ENCODE data around the gene TEX36.
"Not testable (repeated sequence)": the region's sequence is repeated elsewhere in the genome, so short reads cannot be mapped to it uniquely, and the experiment has no call there.

TEX36 gene

DNA sequence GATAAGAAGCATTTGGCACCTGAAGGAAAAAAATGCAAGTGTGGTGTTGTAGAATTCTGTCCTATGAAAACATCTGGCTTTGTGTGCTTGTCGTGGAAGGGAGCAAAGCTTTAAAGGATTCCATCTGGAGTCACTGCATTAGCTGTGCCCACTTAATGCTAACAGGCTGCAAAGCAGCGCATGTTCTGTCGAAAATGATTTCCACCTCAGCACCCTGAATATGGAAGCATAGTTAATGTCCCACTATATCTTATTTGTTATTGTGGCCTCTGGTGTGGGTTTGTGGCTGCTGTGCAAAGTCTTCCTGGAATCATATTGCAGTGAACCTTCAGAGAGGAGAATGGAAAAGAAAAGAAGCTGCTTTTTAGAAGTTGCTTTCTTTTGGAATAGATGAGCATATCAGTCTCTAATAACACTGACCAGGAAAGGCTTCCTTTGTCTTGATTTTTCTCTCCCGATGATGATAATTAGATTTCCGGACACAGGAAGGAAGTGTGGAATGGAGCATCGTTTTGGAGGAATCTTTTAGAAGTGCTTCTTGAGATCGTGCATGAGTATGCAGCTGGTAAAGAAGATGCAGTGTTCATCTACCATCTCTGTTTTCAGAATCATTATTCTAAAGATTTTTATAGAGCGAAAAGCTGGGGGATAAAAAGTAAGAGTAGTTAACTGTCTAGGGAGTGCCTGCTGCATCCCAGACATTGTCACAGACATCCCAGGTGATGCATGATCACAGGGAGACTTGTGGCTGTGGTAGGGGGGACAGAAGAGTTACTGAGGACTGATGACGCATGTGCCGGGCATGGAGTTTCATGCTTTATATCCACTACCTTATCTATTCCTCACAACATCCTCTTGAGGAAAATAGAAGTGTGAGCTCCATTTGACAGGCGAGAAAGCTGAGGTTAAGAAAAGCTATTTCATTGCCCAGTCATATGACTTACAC lies 54.6 kb downstream of the TEX36 start:
- no peak for DNase-seq

DNA sequence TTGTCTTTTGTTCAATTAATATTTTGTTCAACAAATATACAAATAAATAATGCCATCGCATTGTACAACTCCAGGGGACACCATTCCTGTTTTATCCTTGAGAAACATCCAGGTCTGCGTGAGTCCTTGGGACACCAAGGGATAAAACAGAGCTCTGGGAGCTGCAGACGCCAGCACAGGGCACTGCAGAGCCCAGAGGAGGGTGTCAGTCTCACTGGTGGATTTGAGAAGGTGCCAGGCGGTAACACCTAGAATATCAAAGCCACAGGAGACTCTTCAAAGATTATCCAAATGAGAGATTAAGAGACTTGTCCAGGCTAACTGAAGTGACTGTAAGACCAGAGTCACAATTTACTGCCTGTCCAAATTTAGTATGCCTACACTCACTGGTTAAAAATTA lies 55.3 kb downstream of the TEX36 start:
- no peak for DNase-seq

DNA sequence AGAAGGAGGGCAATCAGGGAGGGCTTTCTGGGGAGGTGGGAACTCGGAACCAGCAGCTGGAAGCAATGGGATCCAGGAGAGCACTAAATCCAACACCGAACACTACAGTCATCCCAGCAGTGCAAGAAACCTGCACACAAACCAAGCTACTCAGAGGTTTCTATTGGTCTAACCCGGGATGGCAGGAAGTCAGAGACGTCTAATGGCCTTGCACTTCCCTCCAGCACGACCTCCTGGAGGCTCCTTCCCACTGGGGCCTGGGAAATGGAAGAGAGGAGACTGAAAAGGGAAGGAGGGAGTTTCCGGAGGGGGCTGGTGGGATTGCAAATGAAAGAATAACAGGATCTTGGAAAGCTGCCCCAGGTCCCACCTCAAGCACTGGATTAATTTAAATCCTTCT lies 56.3 kb downstream of the TEX36 start:
- DNase-seq: no peak

DNA sequence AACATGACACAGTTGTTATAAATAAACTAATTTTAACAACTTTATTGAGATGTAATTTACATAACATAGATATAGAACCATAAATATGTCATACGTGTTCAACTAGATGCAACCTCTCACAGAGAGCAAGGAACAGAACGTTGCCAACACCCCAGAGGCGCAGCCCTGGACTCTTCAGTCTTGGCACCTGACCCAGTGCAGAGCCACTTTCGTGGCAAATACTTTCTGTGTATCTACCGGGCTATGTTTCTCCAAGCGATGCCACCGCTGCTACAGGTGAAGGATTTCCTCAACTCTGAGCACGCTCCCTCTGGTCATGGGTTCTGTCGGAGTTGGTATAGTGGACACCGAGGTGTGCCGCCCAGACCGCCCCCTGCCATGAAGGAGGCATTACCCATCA lies 57.4 kb downstream of the TEX36 start:
- no peak for DNase-seq

DNA sequence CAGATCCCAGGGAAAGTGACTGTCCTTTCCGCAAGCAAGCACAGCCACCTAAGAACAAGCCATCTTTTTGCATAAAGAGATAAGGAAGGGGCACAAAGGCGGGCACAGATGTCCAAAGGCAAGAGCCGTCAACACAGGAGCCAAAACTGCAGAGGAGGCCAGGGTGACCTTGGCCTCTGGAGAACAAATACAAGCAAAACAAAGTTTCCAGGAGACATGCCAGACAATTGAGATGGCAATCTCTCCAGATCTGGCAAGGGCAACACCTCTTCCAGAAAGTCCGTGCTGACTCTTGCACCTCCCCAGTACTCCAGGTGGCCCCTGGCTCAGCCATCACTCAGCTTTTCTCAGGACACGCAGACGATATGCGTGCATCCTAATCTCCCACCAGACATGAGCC lies 58.2 kb downstream of the TEX36 start:
- DNase-seq: no peak

DNA sequence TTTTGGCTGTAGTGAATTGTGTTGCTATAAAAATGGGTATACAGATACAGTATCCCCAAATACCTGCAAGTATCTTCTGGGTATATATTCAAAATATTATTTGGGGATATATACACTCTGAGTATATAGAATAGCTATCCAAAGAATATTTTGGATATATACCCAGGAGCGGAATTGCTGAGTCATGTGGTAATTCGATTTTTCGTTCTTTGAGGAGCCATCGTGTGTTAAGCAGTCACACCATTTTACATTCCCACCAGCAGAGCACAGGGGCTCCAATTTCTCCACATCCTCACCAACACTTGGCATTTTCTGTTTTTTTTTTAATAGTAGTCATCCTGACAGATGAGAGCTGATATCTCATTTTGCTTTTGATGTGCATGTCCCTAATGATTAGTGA lies 61.9 kb downstream of the TEX36 start:
- no peak for DNase-seq

DNA sequence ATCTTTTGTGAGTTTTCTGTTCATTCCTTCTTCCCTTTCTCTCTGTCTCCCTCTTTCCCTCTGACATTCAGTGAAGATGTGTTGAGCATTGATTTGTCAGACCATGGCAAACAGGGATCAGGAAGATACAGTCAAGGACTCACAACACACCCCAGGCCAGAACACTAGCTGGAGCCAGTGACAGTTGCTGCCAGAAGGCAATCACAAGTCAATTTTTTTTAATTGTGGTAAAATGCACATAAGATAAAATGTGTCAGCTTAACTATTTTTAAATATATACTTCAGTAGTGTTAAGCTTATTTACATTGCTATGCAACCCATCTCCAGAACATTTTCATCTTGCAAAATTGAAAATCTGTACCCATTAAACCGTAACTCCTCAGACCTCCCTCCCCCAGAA lies 62.6 kb downstream of the TEX36 start:
- DNase-seq: no peak

DNA sequence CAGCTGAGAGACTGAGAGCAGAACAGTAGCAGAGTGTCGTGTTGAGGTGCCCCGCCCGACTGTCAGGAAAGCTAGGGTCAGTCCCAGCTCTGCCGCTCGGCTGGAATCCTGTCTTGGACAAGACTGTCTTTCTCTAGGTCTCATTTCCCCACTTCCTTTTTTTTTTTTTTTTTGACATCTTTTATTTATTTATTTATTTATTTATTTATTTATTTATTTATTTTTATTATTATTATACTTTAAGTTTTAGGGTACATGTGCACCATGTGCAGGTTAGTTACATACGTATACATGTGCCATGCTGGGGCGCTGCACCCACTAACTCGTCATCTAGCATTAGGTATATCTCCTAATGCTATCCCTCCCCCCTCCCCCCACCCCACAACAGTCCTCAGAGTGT lies 69.9 kb downstream of the TEX36 start:
- not testable (repeated sequence) for DNase-seq

DNA sequence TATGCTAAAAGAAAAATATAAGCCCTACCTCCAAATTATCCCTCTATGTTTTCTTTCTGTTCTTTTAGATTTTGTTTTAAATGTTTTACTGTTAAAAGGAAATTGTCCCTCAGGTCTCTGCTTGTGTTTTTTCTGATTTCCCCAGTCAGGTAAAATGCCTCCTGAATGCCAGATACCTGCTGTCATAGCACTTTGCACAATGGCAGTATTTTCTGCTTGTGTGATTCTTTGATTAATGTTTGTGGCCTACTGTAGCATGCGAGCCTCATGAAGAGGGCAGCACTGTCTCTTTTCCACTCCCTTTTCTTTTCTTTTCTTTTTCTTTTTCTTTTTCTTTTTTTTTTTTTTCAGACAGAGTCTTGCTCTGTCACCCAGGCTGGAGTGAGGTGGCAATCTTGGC lies 71.2 kb downstream of the TEX36 start:
- DNase-seq: no peak

DNA sequence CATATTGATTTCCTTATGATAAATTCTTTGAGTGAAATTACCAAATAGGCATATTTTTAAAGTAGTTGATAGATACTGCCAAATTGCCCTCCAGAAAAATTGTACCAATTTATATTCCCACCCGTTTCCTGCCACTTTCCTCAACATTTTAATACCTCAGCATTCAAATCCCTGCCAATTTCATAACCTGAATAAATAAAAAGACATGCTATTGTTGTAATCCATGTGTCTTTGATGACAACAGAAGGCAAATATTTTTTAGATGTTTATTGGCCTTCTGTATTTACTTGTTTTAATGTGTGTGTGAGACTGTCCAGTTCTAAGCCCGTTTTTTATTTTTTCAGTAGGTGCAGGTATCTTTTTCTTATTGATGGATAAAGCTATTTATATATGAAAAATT lies 71.7 kb downstream of the TEX36 start:
- no peak for DNase-seq

DNA sequence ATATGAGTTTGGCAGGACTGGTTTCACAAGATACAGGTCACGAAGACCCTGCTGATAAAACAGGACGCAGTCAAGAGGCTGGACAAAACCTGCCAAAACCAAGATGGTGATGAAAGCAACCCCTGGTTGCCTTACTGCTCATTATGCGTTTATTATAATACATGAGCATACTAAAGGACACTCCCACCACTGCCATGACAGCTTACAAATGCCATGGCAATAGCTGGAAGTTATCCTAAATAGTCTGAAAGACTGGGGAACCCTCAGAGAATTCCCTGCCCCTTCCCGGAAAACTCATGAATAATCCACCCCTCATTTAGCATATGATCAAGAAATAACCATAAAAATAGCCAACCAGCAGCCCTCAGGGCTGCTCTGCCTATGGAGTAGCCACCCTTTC lies 73.1 kb downstream of the TEX36 start:
- no peak for DNase-seq

DNA sequence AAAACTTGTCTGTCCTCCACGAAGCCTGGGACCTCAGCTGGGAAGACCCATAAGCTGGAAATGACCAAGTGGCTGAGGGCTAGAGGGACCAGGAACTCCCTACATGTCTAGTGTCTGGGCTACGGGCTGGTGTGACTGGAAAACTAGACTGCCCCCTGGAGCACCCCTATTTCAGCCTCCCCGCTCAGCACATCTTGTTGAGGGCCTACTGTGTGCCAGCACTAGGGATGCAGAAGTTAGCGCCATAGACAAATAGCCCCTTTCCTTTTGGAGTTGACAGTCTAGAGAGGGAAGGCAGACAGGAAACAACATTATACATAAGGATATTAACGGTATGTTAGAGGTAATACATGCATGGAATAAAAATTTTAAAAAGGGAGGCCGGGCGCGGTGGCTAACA lies 74.5 kb downstream of the TEX36 start:
- no peak for DNase-seq

DNA sequence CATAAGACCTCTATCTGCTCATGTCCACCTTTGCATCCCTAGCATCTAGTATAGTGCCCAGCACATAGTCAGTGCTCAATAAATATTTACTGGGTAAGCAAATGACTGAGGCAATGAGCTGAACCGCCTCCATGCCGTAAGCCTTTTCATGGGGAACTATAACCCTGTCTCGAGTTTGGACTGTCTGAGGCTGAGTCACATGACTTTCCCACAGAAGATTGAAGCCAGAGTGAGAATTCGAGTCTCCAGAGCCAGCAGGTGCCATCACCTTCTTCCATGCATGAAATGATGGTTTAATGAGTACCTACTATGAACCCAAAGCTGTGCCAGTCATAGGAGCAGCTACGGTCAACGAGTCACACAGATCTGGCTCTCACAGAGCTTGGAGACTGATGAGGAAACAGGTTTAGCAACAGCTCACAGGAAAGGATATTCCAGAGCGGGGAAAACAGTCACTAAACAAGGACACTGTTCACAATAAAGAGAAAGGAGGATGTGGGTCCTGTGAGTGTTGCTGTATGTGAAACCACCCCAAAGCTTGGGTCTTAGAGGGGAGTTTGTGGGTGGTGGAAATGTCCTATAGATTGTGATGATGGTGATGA lies 75.2 kb downstream of the TEX36 start:
- no peak for DNase-seq

DNA sequence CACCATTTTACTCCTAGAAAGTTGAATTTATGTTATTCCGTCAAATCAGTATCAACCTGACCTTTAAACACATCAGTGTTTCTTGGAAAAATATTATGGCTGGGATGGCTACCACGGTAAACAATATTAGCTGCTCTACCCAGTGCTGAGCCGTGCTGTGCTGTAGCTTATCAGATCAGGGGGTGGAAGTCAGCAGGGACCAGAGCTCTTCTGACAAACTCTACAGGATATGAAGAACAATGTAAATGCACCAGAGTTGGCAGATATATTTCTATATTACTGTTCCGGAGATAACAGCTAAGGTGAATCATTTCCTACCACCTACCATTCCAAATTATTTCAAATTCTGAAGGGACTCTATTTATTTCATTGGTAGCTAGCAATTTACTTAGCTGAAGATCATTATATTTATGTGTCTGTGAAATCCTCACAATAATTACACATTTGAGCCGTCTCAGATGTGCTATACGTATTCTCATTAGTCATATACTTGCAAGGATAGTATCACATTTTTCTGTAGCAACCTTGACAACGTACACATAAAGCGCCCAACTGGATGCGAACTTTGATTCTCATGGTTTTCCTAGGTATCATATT lies 76.5 kb downstream of the TEX36 start:
- DNase-seq: no peak

All from NCI-H774 (cell line).